Measurements from ENCODE around the gene KLHL41. TPM values are rescaled to one million over a fixed set of nuclear protein-coding genes. Genes with fewer than 3 reads are reported as not detected.
A peak's percentile ranks its signal among the peaks of the same experiment; 100 is the strongest.
"Not testable (repeated sequence)": the region's sequence is repeated elsewhere in the genome, so short reads cannot be mapped to it uniquely, and the experiment has no call there.

Gene KLHL41
- total RNA-seq, 2 donors from 2014 or later: 1.3 TPM

DNA sequence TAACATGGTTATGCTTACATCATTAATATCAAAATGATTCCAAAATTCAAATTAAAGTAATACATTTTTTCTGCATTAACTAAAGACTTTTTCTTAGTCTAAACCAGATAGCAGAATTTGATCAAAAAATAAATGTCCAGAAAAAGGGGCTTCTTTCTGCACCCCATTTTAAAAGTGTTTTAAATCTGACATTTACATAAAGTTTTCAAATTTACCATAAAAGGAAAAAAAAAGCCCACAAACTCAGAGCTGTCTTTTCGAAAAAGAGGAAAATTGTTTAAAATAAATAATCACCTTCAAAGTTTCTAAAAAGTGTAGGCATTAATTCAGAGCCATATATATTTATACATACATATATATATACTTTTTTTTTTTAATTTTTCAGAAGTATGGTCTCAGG is 62.7 kb downstream of the KLHL41 start:
- DNase-seq (no peak), ATAC-seq (no peak)
- Histone ChIP-seq H3K27me3 (no peaks in the 10 kb centered on the region), H3K27ac (no peak overlapping the region), H3K4me1 (peaks cover 11% of the 10 kb centered on the region), H3K9me3 (no peaks in the 10 kb centered on the region), H3K36me3 (replicated peaks in 1 of 2; ENCODE audit: insufficient read depth in 1 of 2, low read depth in 2 of 2) (no peaks in the 10 kb centered on the region), H3K4me3 (no peak overlapping the region)
- TF ChIP-seq, protein P1, sequence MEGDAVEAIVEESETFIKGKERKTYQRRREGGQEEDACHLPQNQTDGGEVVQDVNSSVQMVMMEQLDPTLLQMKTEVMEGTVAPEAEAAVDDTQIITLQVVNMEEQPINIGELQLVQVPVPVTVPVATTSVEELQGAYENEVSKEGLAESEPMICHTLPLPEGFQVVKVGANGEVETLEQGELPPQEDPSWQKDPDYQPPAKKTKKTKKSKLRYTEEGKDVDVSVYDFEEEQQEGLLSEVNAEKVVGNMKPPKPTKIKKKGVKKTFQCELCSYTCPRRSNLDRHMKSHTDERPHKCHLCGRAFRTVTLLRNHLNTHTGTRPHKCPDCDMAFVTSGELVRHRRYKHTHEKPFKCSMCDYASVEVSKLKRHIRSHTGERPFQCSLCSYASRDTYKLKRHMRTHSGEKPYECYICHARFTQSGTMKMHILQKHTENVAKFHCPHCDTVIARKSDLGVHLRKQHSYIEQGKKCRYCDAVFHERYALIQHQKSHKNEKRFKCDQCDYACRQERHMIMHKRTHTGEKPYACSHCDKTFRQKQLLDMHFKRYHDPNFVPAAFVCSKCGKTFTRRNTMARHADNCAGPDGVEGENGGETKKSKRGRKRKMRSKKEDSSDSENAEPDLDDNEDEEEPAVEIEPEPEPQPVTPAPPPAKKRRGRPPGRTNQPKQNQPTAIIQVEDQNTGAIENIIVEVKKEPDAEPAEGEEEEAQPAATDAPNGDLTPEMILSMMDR (IDR thresholded peaks at IDR 0.05): no peak
- no peak for TF ChIP-seq POLR2A (IDR thresholded peaks at IDR 0.05)
- intact Hi-C loops (cut with DNase I): no loop called here
- 46 to 47% methylated on average over 1 of the region's 1 CpG for WGBS, 2 donors

DNA sequence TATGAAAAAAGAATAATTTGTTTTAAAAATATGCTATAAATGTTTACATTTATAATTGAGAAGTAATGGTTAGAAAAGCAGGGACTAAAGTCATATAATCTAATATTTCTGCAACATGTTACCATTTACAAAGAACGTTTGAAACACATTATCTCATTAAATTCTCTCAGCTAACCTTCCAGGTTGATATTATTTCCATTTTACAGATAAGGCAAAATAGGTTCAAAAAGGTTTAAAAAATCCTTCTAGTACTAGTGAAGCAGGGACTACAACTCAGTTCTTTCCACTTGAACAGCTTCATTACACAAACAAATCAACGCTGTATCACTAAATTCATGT is 63.3 kb downstream of the KLHL41 start:
- Histone ChIP-seq H3K36me3 (replicated peaks in 1 of 2; ENCODE audit: insufficient read depth in 1 of 2, low read depth in 2 of 2) (no peaks in the 10 kb centered on the region), H3K4me3 (peak overlapping the region; percentile 76 to 91), H3K27ac (peak overlapping the region in 3 of 4 donors; percentile 57 to 83 (median 59)), H3K4me1 (peaks cover 11% of the 10 kb centered on the region), H3K27me3 (no peaks in the 10 kb centered on the region), H3K9me3 (no peaks in the 10 kb centered on the region)
- intact Hi-C loops (cut with DNase I): no loop called here
- TF ChIP-seq POLR2A (IDR thresholded peaks at IDR 0.05): no peak
- TF ChIP-seq, protein P1 (IDR thresholded peaks at IDR 0.05): no peak
- ATAC-seq (no peak), DNase-seq (no peak)
- 2 to 10% methylated on average over 2 of the region's 2 CpGs for WGBS, 2 donors

DNA sequence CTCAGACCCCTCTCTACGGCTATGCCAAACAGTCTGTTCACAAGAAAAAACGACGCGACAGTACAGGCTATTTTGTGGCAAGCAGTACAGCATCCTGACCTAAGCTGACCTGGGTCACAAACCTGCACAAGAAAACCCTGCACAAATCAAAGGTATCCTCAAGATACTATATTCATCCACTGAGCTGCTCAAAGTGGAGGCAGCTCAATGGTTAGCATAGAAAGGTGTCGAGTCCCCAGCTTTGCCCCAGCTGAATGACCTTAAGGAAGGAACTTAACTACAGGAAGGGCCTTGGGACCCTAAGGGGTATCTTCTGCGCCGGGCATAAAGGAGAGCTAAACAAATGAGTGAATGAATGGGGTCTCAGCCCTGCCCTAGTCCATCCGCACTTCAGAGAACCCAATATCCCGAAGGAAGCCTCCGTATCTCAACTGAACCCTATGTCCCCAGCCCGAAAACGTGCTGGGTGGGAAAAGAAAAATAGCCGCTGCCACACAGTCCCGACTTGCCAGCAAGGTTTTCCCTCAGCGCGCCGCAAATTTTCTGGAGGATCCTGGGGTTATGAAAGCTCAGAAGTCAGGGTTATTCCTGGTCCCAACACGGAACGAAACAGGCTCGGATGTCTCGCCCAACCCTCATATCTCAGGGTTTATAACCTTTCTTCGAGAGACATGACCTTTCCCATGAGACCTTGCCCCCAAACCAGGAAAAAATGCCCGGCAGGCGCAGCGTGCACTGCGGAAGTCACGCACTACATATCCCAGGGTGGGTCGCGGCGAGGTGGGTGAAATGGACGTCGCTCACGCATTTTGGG is 63.9 kb downstream of the KLHL41 start, which contains the start of gene FASTKD1:
Gene FASTKD1, minus strand, starts transcription at position 706 of the 814 bp plus-strand sequence. CDS start 1,836 bp downstream, outside the sequence.
- WGBS, 2 donors: 1% methylated on average over 26 to 33 of the region's 33 CpGs
- Histone ChIP-seq H3K4me1 (peaks cover 11% of the 10 kb centered on the region), H3K36me3 (replicated peaks in 1 of 2; ENCODE audit: insufficient read depth in 1 of 2, low read depth in 2 of 2) (no peaks in the 10 kb centered on the region), H3K4me3 (peak within 1 kb of the TSS; percentile 76 to 91), H3K9me3 (no peaks in the 10 kb centered on the region), H3K27ac (peak within 1 kb of the TSS; percentile 7 to 83 (median 58)), H3K27me3 (no peaks in the 10 kb centered on the region)
- TF ChIP-seq POLR2A (IDR thresholded peaks at IDR 0.05): peak in 2 of 3 donors; percentile 45
- TF ChIP-seq, protein P1 (IDR thresholded peaks at IDR 0.05): no peak
- ATAC-seq: peak; percentile 100
- peak; percentile 89 to 94 (median 92) for DNase-seq
- intact Hi-C loops (cut with DNase I): no loop called here

DNA sequence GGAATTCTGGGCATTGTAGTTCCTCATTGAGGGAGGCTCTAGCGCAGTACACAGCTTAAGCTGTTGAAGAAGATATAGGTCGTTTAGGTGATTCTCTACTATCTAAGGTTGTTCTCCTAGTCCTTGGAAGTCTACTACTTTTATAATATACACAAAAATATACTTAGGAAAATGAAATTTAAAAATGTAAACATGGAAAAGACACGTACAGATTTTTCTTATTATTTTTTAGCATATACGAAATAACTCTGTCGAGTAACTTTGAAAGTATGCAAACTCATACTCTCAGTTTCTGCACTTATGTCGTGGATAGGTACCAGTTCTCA is 64.4 kb downstream of the KLHL41 start:
- 30 to 31% methylated on average over 6 of the region's 6 CpGs for WGBS, 2 donors
- DNase-seq: no peak
- TF ChIP-seq POLR2A (IDR thresholded peaks at IDR 0.05): no peak
- TF ChIP-seq, protein P1 (IDR thresholded peaks at IDR 0.05): no peak
- H3K9me3 ChIP-seq: no peaks in the 10 kb centered on the region
- no peaks in the 10 kb centered on the region for H3K36me3 ChIP-seq (replicated peaks in 1 of 2; ENCODE audit: insufficient read depth in 1 of 2, low read depth in 2 of 2)
- no peak for ATAC-seq
- peak overlapping the region in 1 of 4 donors; percentile 83 for H3K27ac ChIP-seq
- peaks cover 11% of the 10 kb centered on the region for H3K4me1 ChIP-seq
- H3K4me3 ChIP-seq: peak overlapping the region in 1 of 2 donors; percentile 91
- intact Hi-C loops (cut with DNase I): no loop called here
- H3K27me3 ChIP-seq: no peaks in the 10 kb centered on the region

DNA sequence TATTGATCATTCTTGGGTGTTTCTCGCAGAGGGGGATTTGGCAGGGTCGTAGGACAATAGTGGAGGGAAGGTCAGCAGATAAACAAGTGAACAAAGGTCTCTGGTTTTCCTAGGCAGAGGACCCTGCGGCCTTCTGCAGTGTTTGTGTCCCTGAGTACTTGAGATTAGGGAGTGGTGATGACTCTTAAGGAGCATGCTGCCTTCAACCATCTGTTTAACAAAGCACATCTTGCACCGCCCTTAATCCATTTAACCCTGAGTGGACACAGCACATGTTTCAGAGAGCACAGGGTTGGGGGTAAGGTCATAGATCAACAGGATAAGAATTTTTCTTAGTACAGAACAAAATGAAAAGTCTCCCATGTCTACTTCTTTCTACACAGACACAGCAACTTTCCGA is 65.0 kb downstream of the KLHL41 start:
- H3K4me3 ChIP-seq; intact Hi-C loops (cut with DNase I); H3K27ac ChIP-seq; DNase-seq; H3K9me3 ChIP-seq; H3K36me3 ChIP-seq (replicated peaks in 1 of 2; ENCODE audit: insufficient read depth in 1 of 2, low read depth in 2 of 2); ATAC-seq; H3K27me3 ChIP-seq: not testable (repeated sequence)
- H3K4me1 ChIP-seq: peaks cover 11% of the 10 kb centered on the region
- 47 to 52% methylated on average over 5 of the region's 5 CpGs for WGBS, 2 donors

DNA sequence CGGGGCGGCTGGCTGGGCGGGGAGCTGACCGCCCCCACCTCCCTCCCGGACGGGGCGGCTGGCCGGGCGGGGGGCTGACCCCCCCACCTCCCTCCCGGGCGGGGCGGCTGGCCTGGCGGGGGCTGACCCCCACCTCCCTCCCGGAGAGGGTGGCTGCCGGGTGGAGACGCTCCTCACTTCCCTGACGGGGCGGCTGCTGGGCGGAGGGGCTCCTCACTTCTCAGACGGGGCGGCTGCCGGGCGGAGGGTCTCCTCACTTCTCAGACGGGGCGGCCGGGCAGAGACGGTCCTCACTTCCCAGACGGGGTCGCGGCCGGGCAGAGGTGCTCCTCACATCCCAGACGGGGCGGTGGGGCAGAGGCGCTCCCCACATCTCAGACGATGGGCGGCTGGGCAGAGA is 65.8 kb downstream of the KLHL41 start:
- H3K36me3 ChIP-seq (replicated peaks in 1 of 2; ENCODE audit: insufficient read depth in 1 of 2, low read depth in 2 of 2); ATAC-seq; H3K9me3 ChIP-seq; H3K4me3 ChIP-seq; DNase-seq; H3K27me3 ChIP-seq; intact Hi-C loops (cut with DNase I); H3K27ac ChIP-seq: not testable (repeated sequence)
- 96% methylated on average over 15 of the region's 36 CpGs; no CpG with 5 or more reads in 1 of the 2 donors for WGBS, 2 donors
- H3K4me1 ChIP-seq: peaks cover 11% of the 10 kb centered on the region

Measured in body of pancreas (tissue), 4 donors.